ENCODE data around the gene TRIM9. TPM values are rescaled to one million over a fixed set of nuclear protein-coding genes. Genes with fewer than 3 reads are reported as not detected.

Gene TRIM9
- total RNA-seq, 1 experiment from 2014 or later, result 9.8 TPM

DNA sequence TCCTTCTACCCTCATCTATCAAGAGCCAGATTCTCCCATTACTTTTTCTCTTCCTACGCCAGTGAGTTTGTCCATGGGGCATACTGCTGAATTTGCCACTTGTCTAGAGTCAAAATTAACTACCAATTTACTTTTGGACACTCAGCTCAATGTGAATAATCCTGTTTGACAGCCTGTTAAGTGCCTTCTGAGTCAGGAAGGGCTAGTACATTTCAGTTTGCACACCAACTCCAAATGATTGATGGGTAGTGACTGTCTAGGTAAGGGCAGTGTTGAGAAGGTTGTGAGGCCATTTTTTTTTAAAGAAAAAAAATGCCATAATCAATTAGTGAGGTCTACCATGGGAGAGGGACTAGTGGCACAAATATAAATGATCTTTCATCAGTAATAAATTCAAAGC is 21.8 kb upstream of the TRIM9 start:
- H3K4me1 ChIP-seq (ENCODE audit: insufficient read depth, low read length, poor library complexity, severe bottlenecking), result no peaks in the 10 kb centered on the region
- no peaks in the 10 kb centered on the region for H3K27me3 ChIP-seq (replicated peaks; ENCODE audit: insufficient read depth, low read depth, low read length, poor library complexity)
- H3K27ac ChIP-seq (ENCODE audit: low read depth, low read length, poor library complexity, severe bottlenecking), result no peak overlapping the region
- intact Hi-C loops (cut with micrococcal nuclease; ENCODE audit: unreplicated experiment), result loop anchor here (5.0 kb wide), 2 partner anchors 49 to 591 kb away; no protein-coding TSS in a partner anchor
- POLR2A ChIA-PET (ENCODE audit: low non-redundant PET), result no interaction called here
- CTCF ChIA-PET, result no interaction called here
- no TSS peak for BruUV-seq (replicated peaks)
- H3K36me3 ChIP-seq (ENCODE audit: insufficient read depth, low read length, poor library complexity, severe bottlenecking), result no peaks in the 10 kb centered on the region
- H3K4me3 ChIP-seq (ENCODE audit: low read depth, low read length, poor library complexity, severe bottlenecking), result no peak overlapping the region
- H3K9me3 ChIP-seq (ENCODE audit: low read depth, low read length, poor library complexity, severe bottlenecking), result no peaks in the 10 kb centered on the region
- DNase-seq (ENCODE audit: low spot score), result no peak
- TF ChIP-seq EZH2 (IDR thresholded peaks at IDR 0.05; ENCODE audit: borderline replicate concordance, low read depth, low read length, poor library complexity, severe bottlenecking), result no peak
- TF ChIP-seq, protein P1, sequence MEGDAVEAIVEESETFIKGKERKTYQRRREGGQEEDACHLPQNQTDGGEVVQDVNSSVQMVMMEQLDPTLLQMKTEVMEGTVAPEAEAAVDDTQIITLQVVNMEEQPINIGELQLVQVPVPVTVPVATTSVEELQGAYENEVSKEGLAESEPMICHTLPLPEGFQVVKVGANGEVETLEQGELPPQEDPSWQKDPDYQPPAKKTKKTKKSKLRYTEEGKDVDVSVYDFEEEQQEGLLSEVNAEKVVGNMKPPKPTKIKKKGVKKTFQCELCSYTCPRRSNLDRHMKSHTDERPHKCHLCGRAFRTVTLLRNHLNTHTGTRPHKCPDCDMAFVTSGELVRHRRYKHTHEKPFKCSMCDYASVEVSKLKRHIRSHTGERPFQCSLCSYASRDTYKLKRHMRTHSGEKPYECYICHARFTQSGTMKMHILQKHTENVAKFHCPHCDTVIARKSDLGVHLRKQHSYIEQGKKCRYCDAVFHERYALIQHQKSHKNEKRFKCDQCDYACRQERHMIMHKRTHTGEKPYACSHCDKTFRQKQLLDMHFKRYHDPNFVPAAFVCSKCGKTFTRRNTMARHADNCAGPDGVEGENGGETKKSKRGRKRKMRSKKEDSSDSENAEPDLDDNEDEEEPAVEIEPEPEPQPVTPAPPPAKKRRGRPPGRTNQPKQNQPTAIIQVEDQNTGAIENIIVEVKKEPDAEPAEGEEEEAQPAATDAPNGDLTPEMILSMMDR (conservative IDR thresholded peaks at IDR 0.05; ENCODE audit: low read depth, low read length), result no peak

DNA sequence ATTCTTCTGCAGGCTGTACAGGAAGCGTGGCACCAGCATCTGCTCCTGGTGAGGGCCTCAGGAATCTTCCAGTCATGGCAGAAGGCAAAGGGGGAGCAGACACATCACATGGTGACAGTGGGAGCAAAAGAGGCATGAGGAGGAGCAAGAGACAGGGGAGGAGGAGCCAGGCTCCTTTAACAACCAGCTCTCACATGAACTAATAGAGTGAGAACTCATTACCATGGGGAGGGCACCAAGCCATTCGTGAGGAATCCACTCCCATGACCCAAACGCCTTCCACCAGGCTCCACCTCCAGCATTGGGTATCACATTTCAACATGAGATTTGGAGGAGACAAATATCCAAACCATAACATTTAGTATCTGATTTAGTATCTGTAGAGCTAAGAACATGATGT is 14.7 kb upstream of the TRIM9 start:
- intact Hi-C loops (cut with micrococcal nuclease; ENCODE audit: unreplicated experiment), result no loop called here
- Histone ChIP-seq H3K4me3 (ENCODE audit: low read depth, low read length, poor library complexity, severe bottlenecking) (no peak overlapping the region), H3K9me3 (ENCODE audit: low read depth, low read length, poor library complexity, severe bottlenecking) (no peaks in the 10 kb centered on the region), H3K36me3 (ENCODE audit: insufficient read depth, low read length, poor library complexity, severe bottlenecking) (no peaks in the 10 kb centered on the region), H3K27me3 (replicated peaks; ENCODE audit: insufficient read depth, low read depth, low read length, poor library complexity) (no peaks in the 10 kb centered on the region), H3K27ac (ENCODE audit: low read depth, low read length, poor library complexity, severe bottlenecking) (no peak overlapping the region), H3K4me1 (ENCODE audit: insufficient read depth, low read length, poor library complexity, severe bottlenecking) (no peaks in the 10 kb centered on the region)
- BruUV-seq (replicated peaks), result no TSS peak
- no peak for TF ChIP-seq EZH2 (IDR thresholded peaks at IDR 0.05; ENCODE audit: borderline replicate concordance, low read depth, low read length, poor library complexity, severe bottlenecking)
- TF ChIP-seq, protein P1 (conservative IDR thresholded peaks at IDR 0.05; ENCODE audit: low read depth, low read length), result no peak
- ChIA-PET CTCF (no interaction called here), POLR2A (ENCODE audit: low non-redundant PET) (interaction anchor here (0.6 kb wide), 1 partner anchor 249 kb away, joined by 11 read pairs; no protein-coding TSS in a partner anchor)
- no peak for DNase-seq (ENCODE audit: low spot score)

DNA sequence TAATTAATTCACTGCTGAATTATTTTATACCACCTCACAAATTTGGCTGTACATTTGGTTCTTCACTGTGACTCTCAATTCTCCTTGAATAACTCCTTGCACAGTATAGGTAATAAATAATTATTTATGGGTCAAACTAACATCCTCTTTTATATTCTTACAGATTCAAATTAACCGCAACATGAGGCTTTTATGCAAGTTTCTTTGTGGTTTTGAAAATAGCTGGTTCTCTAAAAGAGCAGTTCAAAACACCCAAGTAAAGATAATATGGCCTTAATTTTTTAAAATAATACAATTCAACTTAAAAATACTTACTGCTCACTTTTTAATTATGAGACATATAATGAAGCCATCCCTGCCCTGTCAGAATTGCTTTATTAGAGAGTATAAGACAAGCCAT is 12.9 kb upstream of the TRIM9 start:
- ChIA-PET CTCF (no interaction called here), POLR2A (ENCODE audit: low non-redundant PET) (no interaction called here)
- BruUV-seq (replicated peaks), result no TSS peak

More for the DNA sequence above, 12.9 kb upstream of the TRIM9 start:
- Histone ChIP-seq H3K36me3 (ENCODE audit: insufficient read depth, low read length, poor library complexity, severe bottlenecking) (no peaks in the 10 kb centered on the region), H3K4me3 (ENCODE audit: low read depth, low read length, poor library complexity, severe bottlenecking) (no peak overlapping the region), H3K27me3 (replicated peaks; ENCODE audit: insufficient read depth, low read depth, low read length, poor library complexity) (no peaks in the 10 kb centered on the region), H3K4me1 (ENCODE audit: insufficient read depth, low read length, poor library complexity, severe bottlenecking) (no peaks in the 10 kb centered on the region), H3K9me3 (ENCODE audit: low read depth, low read length, poor library complexity, severe bottlenecking) (no peaks in the 10 kb centered on the region), H3K27ac (ENCODE audit: low read depth, low read length, poor library complexity, severe bottlenecking) (no peak overlapping the region)
- intact Hi-C loops (cut with micrococcal nuclease; ENCODE audit: unreplicated experiment), result no loop called here
- TF ChIP-seq, protein P1 (conservative IDR thresholded peaks at IDR 0.05; ENCODE audit: low read depth, low read length), result no peak
- TF ChIP-seq EZH2 (IDR thresholded peaks at IDR 0.05; ENCODE audit: borderline replicate concordance, low read depth, low read length, poor library complexity, severe bottlenecking), result no peak
- no peak for DNase-seq (ENCODE audit: low spot score)

All from A673 (cell line).